GM10847 (cell line): ENCODE data around the gene RACGAP1.

Experiments used
- POLR2A ChIP-seq: IDR thresholded peaks from 2 replicates; pipeline ENCODE4 v1.6.1; 2011; ENCODE audit not compliant: insufficient read length; ENCODE audit errors: extremely low read depth

The RACGAP1 gene

DNA sequence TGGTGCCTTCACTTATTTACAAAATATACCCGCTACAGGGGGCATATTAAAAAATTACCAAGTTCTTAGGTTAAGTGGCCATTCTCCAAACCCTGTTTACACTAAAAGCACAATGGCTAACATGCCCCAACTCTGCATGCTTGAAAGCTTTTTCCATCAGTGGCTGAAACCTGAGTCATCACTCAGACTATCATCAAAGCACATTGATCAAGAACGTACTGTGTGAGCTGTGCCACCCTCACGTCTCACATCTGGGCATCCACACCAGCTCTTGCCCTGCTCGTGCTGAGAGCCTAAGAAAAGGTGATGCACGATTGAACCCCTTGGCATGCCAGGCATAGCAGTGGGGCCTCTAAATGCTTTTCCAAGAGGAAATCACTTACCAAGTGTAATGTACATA is 39.3 kb downstream of the RACGAP1 start:
- no peak for TF ChIP-seq POLR2A

- no peak for TF ChIP-seq POLR2A
Measured at GRCh38 chr12:49984476-49985359, 40.6 kb downstream of the RACGAP1 start.

DNA sequence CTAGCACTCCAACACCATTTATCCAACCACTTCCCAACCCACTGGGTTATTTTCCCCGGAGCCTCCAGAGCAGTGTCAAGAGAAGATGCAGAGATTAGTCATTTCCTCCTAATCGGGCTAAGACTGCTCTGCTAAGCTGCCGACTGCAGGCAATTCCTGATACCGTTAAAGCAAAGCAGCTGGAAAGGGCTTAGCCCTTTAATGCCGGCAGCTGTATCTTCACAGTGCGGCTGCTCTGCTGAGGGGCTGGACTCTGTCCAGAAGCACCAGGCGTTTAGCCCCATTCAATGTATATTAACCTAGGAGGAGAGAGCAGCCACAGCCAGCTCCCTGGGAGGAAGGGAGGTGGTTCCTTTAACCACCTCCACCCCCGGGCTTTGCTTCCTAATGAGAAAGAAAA is 41.4 kb downstream of the RACGAP1 start:
- TF ChIP-seq POLR2A: no peak

- no peak for TF ChIP-seq POLR2A
Measured at GRCh38 chr12:49982246-49983087, 42.8 kb downstream of the RACGAP1 start.

- no peak for TF ChIP-seq POLR2A
Measured at GRCh38 chr12:49980501-49981349, 44.6 kb downstream of the RACGAP1 start.

DNA sequence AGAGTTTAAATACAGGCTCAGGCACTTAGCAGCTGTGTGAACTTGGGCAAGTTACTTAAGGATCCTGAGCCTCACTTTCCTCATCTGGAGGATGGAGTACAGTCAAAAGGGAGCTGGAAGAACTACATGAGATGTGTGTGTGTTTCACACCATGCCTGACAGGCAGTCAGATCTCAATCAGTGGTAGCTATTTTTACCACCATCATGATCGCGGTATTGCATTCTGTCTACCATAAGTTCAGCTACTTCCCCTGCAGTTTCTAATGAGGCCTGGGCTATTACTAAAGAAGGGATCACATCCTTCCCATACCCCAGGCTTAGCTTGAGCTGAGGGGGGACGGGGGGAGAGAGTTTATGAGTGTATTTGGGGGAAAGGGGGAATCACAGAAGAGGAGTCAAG is 45.5 kb downstream of the RACGAP1 start:
- TF ChIP-seq POLR2A: no peak

GRCh38 chr12:49979016-49979586 is 46.2 kb downstream of the RACGAP1 start:
- TF ChIP-seq POLR2A: no peak

GRCh38 chr12:49978125-49978524 is 47.2 kb downstream of the RACGAP1 start:
- no peak for TF ChIP-seq POLR2A

DNA sequence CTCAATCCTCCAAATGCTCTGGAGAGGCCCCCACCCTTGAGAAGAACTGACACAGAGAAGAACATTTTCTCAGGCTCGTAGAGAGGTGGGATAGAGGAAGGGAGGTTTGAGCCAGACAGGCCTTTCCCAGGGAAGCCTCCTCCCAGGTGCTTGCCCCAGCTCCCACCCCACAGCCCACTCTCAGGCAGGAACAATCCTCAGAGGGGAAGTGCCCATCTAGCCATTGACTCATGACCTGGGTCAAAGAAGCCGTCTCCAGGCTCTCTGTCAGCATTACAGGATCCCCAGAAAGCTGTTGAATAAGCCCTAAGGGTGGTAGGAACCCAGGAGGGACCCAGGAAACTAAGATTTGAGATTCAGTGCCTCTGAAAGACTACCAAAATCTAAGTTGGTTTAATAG is 48.7 kb downstream of the RACGAP1 start:
- TF ChIP-seq POLR2A: no peak

GRCh38 chr12:49975318-49975761 is 50.0 kb downstream of the RACGAP1 start:
- TF ChIP-seq POLR2A: no peak

- no peak for TF ChIP-seq POLR2A
Measured at GRCh38 chr12:49974677-49975317, 50.5 kb downstream of the RACGAP1 start.

GRCh38 chr12:49974231-49974675 is 51.0 kb downstream of the RACGAP1 start:
- TF ChIP-seq POLR2A: no peak

DNA sequence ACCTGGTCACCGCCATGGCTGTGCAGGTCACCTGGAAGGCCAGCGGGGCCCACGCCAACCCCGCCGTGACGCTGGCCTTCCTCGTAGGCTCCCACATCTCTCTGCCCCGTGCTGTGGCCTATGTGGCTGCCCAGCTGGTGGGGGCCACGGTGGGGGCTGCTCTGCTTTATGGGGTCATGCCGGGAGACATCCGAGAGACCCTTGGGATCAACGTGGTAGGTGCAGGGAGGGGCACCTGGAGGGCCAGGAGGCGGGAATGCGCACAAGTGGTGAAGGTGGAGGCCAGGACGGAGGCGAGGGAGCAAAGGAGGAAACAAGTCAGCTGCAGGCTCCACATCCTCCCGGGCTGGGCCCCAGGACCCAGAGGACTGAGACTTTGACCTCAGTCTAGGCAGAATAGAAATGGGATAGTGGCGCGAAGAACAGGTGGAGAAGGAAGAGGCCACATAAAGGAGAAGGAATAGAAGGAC is 51.9 kb downstream of the RACGAP1 start:
- no peak for TF ChIP-seq POLR2A
